ENCODE data around the gene CRYBB3. TPM values are rescaled to one million over a fixed set of nuclear protein-coding genes. Genes with fewer than 3 reads are reported as not detected.

Gene CRYBB3
- total RNA-seq: not detected

GRCh38 chr22:25199731-25200520 lies at the start of gene CRYBB3:
Gene CRYBB3, plus strand, starts transcription at chr22:25199858. Its CDS starts 1,539 bp downstream, at chr22:25201397.

GRCh38 chr22:25219211-25219689 lies 19.6 kb downstream of the CRYBB3 start, which contains the start of gene CRYBB2:
Gene CRYBB2, plus strand, starts transcription at chr22:25219639. Its CDS starts 1,791 bp downstream, at chr22:25221430.

Small RNA genes within 50 kb of the gene (small RNA-seq; reads per million reads assigned to genes)
- gene Z99916.2 (ENCODE audit: low replicate concordance): not detected

Other genes with a start within 250 kb of the CRYBB3 start
- 27.3 TPM for gene KIAA1671, start 247.1 kb upstream of the CRYBB3 start, total RNA-seq
- gene CRYBB2, start 19.8 kb downstream of the CRYBB3 start, total RNA-seq: not detected

All from metanephros (tissue), 2 donors.